WTC11 (cell line): ENCODE data around the gene MARK3. TPM values are rescaled to one million over a fixed set of nuclear protein-coding genes. Genes with fewer than 3 reads are reported as not detected.

Experiments used
- ATAC-seq: fragments of 200-7000 bp; cut with Tn5 transposase; 2 replicates; pipeline ENCODE4 v1.10.0; 2021; ENCODE audit warnings: mild to moderate bottlenecking, moderate library complexity
- CTCF ChIA-PET: fragments of 300-600 bp; sonication (Branson Sonifier 250); formaldehyde crosslinking; loops from one replicate; lab custom pipeline; 2021; ENCODE audit warnings: antibody characterized with exemption; lab: Charles Lee
- POLR2A ChIA-PET: fragments of 350-600 bp; sonication (Branson Sonifier 250); formaldehyde crosslinking; loops from one replicate; lab custom pipeline; 2021; ENCODE audit warnings: antibody characterized with exemption; lab: Charles Lee
- DNase-seq: peaks from one replicate; pipeline ENCODE4 v3.0.0; 2021; ENCODE audit warnings: low spot score
- H3K27ac Mint-ChIP-seq: 2 replicates; pipeline ENCODE4 v1.8.0; 2021; ENCODE audit warnings: mixed read lengths
- H3K27me3 Mint-ChIP-seq: 2 replicates; pipeline ENCODE4 v1.8.0; 2021; ENCODE audit warnings: low read depth, mild to moderate bottlenecking, moderate library complexity, mixed read lengths
- H3K36me3 Mint-ChIP-seq: 2 replicates; pipeline ENCODE4 v1.8.0; 2021; ENCODE audit warnings: mixed read lengths
- H3K4me1 Mint-ChIP-seq: 2 replicates; pipeline ENCODE4 v1.8.0; 2022; ENCODE audit warnings: mixed read lengths
- H3K4me3 Mint-ChIP-seq: 2 replicates; pipeline ENCODE4 v1.8.0; 2021; ENCODE audit warnings: mild to moderate bottlenecking, moderate library complexity, mixed read lengths
- H3K9me3 Mint-ChIP-seq: 2 replicates; pipeline ENCODE4 v1.8.0; 2021; ENCODE audit warnings: mixed read lengths
- CREM ChIP-seq: sonication (generic); formaldehyde crosslinking; IDR thresholded peaks from 2 replicates; pipeline ENCODE4 v1.8.1; 2022; ENCODE audit warnings: mild to moderate bottlenecking, missing genetic modification reagents, moderate library complexity
- CTCF ChIP-seq: fragments of 200-600 bp; IDR thresholded peaks from 2 replicates; pipeline ENCODE4 v1.8.0; 2022; ENCODE audit warnings: antibody characterized with exemption
- E2F1 ChIP-seq: sonication (generic); formaldehyde crosslinking; IDR thresholded peaks from 2 replicates; pipeline ENCODE4 v1.8.0; 2022; ENCODE audit warnings: mild to moderate bottlenecking, missing genetic modification reagents
- ETV6 ChIP-seq: sonication (generic); formaldehyde crosslinking; IDR thresholded peaks from 2 replicates; pipeline ENCODE4 v1.8.1; 2022; ENCODE audit warnings: mild to moderate bottlenecking, missing genetic modification reagents
- FOXJ3 ChIP-seq: sonication (generic); formaldehyde crosslinking; IDR thresholded peaks from 2 replicates; pipeline ENCODE4 v1.9.0; 2021; ENCODE audit warnings: missing genetic modification reagents, mild to moderate bottlenecking, borderline replicate concordance
- KAT7 ChIP-seq: sonication (generic); formaldehyde crosslinking; IDR thresholded peaks from 2 replicates; pipeline ENCODE4 v1.8.1; 2023; ENCODE audit warnings: missing genetic modification reagents, mild to moderate bottlenecking, borderline replicate concordance
- NFYB ChIP-seq: sonication (generic); formaldehyde crosslinking; conservative IDR thresholded peaks from 2 replicates; pipeline ENCODE4 v1.8.0; 2022; ENCODE audit warnings: low read depth, missing genetic modification reagents
- NR2C2 ChIP-seq: sonication (generic); formaldehyde crosslinking; IDR thresholded peaks from 2 replicates; pipeline ENCODE4 v1.8.0; 2022; ENCODE audit warnings: mild to moderate bottlenecking, missing genetic modification reagents
- USF2 ChIP-seq: sonication (generic); formaldehyde crosslinking; IDR thresholded peaks from 2 replicates; pipeline ENCODE4 v1.8.1; 2023; ENCODE audit warnings: mild to moderate bottlenecking, missing genetic modification reagents, moderate library complexity
- ZNF121 ChIP-seq: sonication (generic); formaldehyde crosslinking; IDR thresholded peaks from 2 replicates; pipeline ENCODE4 v1.8.0; 2023; ENCODE audit warnings: missing genetic modification reagents
- ZNF232 ChIP-seq: sonication (generic); formaldehyde crosslinking; IDR thresholded peaks from 2 replicates; pipeline ENCODE4 v1.8.0; 2022; ENCODE audit warnings: mild to moderate bottlenecking, missing genetic modification reagents
- ZNF281 ChIP-seq: sonication (generic); formaldehyde crosslinking; IDR thresholded peaks from 2 replicates; pipeline ENCODE4 v1.8.0; 2023; ENCODE audit warnings: mild to moderate bottlenecking, missing genetic modification reagents
- ZNF423 ChIP-seq: fragments of 250-450 bp; sonication (Bioruptor Pico); IDR thresholded peaks from 2 replicates; pipeline ENCODE4 v2.1.2; 2022; ENCODE audit warnings: mild to moderate bottlenecking, moderate library complexity
- total RNA-seq: library from RNA; stranded (reverse); gene quantifications from 3 replicates; pipeline ENCODE4 v1.2.3, GENCODE V29; 2021
- TF ChIP-seq, protein P1 (sequence below): sonication (generic); formaldehyde crosslinking; IDR thresholded peaks from 2 replicates; pipeline ENCODE4 v1.8.0; 2022; ENCODE audit warnings: missing genetic modification reagents
- TF ChIP-seq, protein P2 (sequence below): sonication (generic); formaldehyde crosslinking; IDR thresholded peaks from 2 replicates; pipeline ENCODE4 v1.8.0; 2023; ENCODE audit warnings: missing genetic modification reagents, mild to moderate bottlenecking, borderline replicate concordance

Gene MARK3
- total RNA-seq, 1 experiment from 2014 or later: 93.7 TPM

- no peak for DNase-seq
- TF ChIP-seq FOXJ3 (no peak), ZNF232 (CRISPR knock-in tag) (no peak), ZNF121 (CRISPR knock-in tag) (no peak), ZNF281 (CRISPR knock-in tag) (no peak), KAT7 (no peak), ZNF423 (CRISPR knock-in tag) (no peak), CTCF (no peak), E2F1 (CRISPR knock-in tag) (no peak), NR2C2 (CRISPR knock-in tag) (no peak), ETV6 (CRISPR knock-in tag) (no peak), NFYB (CRISPR knock-in tag) (no peak), USF2 (CRISPR knock-in tag) (no peak), CREM (CRISPR knock-in tag) (no peak)
- TF ChIP-seq, protein P1, sequence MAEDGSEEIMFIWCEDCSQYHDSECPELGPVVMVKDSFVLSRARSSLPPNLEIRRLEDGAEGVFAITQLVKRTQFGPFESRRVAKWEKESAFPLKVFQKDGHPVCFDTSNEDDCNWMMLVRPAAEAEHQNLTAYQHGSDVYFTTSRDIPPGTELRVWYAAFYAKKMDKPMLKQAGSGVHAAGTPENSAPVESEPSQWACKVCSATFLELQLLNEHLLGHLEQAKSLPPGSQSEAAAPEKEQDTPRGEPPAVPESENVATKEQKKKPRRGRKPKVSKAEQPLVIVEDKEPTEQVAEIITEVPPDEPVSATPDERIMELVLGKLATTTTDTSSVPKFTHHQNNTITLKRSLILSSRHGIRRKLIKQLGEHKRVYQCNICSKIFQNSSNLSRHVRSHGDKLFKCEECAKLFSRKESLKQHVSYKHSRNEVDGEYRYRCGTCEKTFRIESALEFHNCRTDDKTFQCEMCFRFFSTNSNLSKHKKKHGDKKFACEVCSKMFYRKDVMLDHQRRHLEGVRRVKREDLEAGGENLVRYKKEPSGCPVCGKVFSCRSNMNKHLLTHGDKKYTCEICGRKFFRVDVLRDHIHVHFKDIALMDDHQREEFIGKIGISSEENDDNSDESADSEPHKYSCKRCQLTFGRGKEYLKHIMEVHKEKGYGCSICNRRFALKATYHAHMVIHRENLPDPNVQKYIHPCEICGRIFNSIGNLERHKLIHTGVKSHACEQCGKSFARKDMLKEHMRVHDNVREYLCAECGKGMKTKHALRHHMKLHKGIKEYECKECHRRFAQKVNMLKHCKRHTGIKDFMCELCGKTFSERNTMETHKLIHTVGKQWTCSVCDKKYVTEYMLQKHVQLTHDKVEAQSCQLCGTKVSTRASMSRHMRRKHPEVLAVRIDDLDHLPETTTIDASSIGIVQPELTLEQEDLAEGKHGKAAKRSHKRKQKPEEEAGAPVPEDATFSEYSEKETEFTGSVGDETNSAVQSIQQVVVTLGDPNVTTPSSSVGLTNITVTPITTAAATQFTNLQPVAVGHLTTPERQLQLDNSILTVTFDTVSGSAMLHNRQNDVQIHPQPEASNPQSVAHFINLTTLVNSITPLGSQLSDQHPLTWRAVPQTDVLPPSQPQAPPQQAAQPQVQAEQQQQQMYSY (CRISPR knock-in tag): no peak
- TF ChIP-seq, protein P2, sequence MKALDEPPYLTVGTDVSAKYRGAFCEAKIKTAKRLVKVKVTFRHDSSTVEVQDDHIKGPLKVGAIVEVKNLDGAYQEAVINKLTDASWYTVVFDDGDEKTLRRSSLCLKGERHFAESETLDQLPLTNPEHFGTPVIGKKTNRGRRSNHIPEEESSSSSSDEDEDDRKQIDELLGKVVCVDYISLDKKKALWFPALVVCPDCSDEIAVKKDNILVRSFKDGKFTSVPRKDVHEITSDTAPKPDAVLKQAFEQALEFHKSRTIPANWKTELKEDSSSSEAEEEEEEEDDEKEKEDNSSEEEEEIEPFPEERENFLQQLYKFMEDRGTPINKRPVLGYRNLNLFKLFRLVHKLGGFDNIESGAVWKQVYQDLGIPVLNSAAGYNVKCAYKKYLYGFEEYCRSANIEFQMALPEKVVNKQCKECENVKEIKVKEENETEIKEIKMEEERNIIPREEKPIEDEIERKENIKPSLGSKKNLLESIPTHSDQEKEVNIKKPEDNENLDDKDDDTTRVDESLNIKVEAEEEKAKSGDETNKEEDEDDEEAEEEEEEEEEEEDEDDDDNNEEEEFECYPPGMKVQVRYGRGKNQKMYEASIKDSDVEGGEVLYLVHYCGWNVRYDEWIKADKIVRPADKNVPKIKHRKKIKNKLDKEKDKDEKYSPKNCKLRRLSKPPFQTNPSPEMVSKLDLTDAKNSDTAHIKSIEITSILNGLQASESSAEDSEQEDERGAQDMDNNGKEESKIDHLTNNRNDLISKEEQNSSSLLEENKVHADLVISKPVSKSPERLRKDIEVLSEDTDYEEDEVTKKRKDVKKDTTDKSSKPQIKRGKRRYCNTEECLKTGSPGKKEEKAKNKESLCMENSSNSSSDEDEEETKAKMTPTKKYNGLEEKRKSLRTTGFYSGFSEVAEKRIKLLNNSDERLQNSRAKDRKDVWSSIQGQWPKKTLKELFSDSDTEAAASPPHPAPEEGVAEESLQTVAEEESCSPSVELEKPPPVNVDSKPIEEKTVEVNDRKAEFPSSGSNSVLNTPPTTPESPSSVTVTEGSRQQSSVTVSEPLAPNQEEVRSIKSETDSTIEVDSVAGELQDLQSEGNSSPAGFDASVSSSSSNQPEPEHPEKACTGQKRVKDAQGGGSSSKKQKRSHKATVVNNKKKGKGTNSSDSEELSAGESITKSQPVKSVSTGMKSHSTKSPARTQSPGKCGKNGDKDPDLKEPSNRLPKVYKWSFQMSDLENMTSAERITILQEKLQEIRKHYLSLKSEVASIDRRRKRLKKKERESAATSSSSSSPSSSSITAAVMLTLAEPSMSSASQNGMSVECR (CRISPR knock-in tag): no peak
- TF ChIP-seq, all 79 proteins: peak for 0
- H3K4me3 Mint-ChIP-seq: no peak overlapping the region
- H3K36me3 Mint-ChIP-seq: peaks cover 46% of the 10 kb centered on the region
- H3K4me1 Mint-ChIP-seq: no peaks in the 10 kb centered on the region
- ChIA-PET CTCF (no interaction called here), POLR2A (no interaction called here)
- H3K27me3 Mint-ChIP-seq: no peaks in the 10 kb centered on the region
- H3K9me3 Mint-ChIP-seq: no peaks in the 10 kb centered on the region
- no peak for ATAC-seq
- peak overlapping the region; percentile 1; the same call in 1 of the 2 replicates for H3K27ac Mint-ChIP-seq
Measured at GRCh38 chr14:103463149-103463548, 77.9 kb downstream of the MARK3 start.
